Activated naive CD4-positive, alpha-beta T cell treated with Interleukin-2 at 50 U/mL for 16 hours (primary cell): ENCODE measurements around the gene SELL.
A peak's percentile ranks its signal among the peaks of the same experiment; 100 is the strongest.
"Not testable (repeated sequence)": the region's sequence is repeated elsewhere in the genome, so short reads cannot be mapped to it uniquely, and the experiment has no call there.

Experiments used
- DNase-seq: peaks from one replicate; pipeline ENCODE4 v3.0.0-alpha.2; 2020

Gene SELL

GRCh38 chr1:169701261-169702005 is 10.0 kb downstream of the SELL start:
- DNase-seq, result no peak

- DNase-seq, result no peak
These were observed 11.7 kb downstream of the SELL start for GRCh38 chr1:169699707-169700106.

- DNase-seq, result no peak
These were observed 12.4 kb downstream of the SELL start for GRCh38 chr1:169698976-169699375.

GRCh38 chr1:169697755-169698154 is 13.7 kb downstream of the SELL start:
- DNase-seq, result no peak

GRCh38 chr1:169696273-169697100 is 14.9 kb downstream of the SELL start:
- no peak for DNase-seq

- DNase-seq, result no peak
These were observed 16.9 kb downstream of the SELL start for GRCh38 chr1:169694304-169695075.

GRCh38 chr1:169692756-169693460 is 18.5 kb downstream of the SELL start:
- peak; percentile 26 for DNase-seq

GRCh38 chr1:169690489-169690888 is 20.9 kb downstream of the SELL start:
- no peak for DNase-seq

GRCh38 chr1:169689395-169689794 is 22.0 kb downstream of the SELL start:
- DNase-seq, result no peak

- not testable (repeated sequence) for DNase-seq
These were observed 23.0 kb downstream of the SELL start for GRCh38 chr1:169688377-169688776.

GRCh38 chr1:169683661-169684060 is 27.8 kb downstream of the SELL start:
- no peak for DNase-seq

GRCh38 chr1:169683168-169683567 is 28.3 kb downstream of the SELL start:
- not testable (repeated sequence) for DNase-seq

- DNase-seq, result no peak
These were observed 29.3 kb downstream of the SELL start for GRCh38 chr1:169682071-169682470.

- DNase-seq, result no peak
These were observed 30.3 kb downstream of the SELL start for GRCh38 chr1:169681140-169681539.

- peak; percentile 54 for DNase-seq
These were observed 30.9 kb downstream of the SELL start for GRCh38 chr1:169680377-169681019.

GRCh38 chr1:169679692-169680091 is 31.7 kb downstream of the SELL start:
- no peak for DNase-seq

GRCh38 chr1:169676001-169676400 is 35.4 kb downstream of the SELL start:
- DNase-seq, result no peak

GRCh38 chr1:169670836-169671235 is 40.6 kb downstream of the SELL start:
- no peak for DNase-seq

- DNase-seq, result not testable (repeated sequence)
These were observed 41.2 kb downstream of the SELL start for GRCh38 chr1:169670244-169670643.

- DNase-seq, result not testable (repeated sequence)
These were observed 43.5 kb downstream of the SELL start for GRCh38 chr1:169667699-169668596.

GRCh38 chr1:169667227-169667639 is 44.2 kb downstream of the SELL start:
- DNase-seq, result not testable (repeated sequence)
